K562 (cell line): ENCODE results near the gene HDAC5. TPM values are rescaled to one million over a fixed set of nuclear protein-coding genes. Genes with fewer than 3 reads are reported as not detected.

Source experiments
- C11orf30 ChIP-seq: fragments of 450-650 bp; IDR thresholded peaks from 2 replicates; pipeline ENCODE4 v1.6.1; 2016; ENCODE audit warnings: low read depth, mild to moderate bottlenecking
- CREB1 ChIP-seq, 2 experiments: sonication (generic) in 1 of 2; formaldehyde crosslinking in 1 of 2; IDR thresholded peaks; 2 replicates each; pipeline versions ENCODE4 v1.6.1 to v1.8.0; 2012 to 2022; ENCODE audit warnings: inconsistent platforms in 1 of 2, mild to moderate bottlenecking in 1 of 2, missing genetic modification reagents in 1 of 2, moderate library complexity in 1 of 2
- CSDE1 ChIP-seq, 2 experiments: fragments of 450-650 bp; IDR thresholded peaks; 2 replicates each; pipeline ENCODE4 v1.6.1; 2016; ENCODE audit warnings: mild to moderate bottlenecking in 1 of 2
- GMEB1 ChIP-seq: fragments of 250-450 bp; sonication (Bioruptor Pico); IDR thresholded peaks from 2 replicates; pipeline ENCODE4 v1.4.0; 2020; ENCODE audit warnings: mild to moderate bottlenecking
- RB1 ChIP-seq: fragments of 450-650 bp; IDR thresholded peaks from 2 replicates; pipeline ENCODE4 v1.6.1; 2017; ENCODE audit warnings: low read depth, mild to moderate bottlenecking
- RBM17 ChIP-seq: fragments of 200-400 bp; formaldehyde crosslinking; IDR thresholded peaks from 2 replicates; pipeline ENCODE4 v1.6.1; 2017; ENCODE audit warnings: low read depth, mild to moderate bottlenecking, low read length, borderline replicate concordance
- RBM22 ChIP-seq: fragments of 200-400 bp; formaldehyde crosslinking; IDR thresholded peaks from 2 replicates; pipeline ENCODE4 v1.6.1; 2018; ENCODE audit warnings: low read length, low read depth; ENCODE audit not compliant: poor library complexity, severe bottlenecking
- RFX5 ChIP-seq: IDR thresholded peaks from 2 replicates; pipeline ENCODE4 v1.6.1; 2011; ENCODE audit warnings: low read depth, mild to moderate bottlenecking, improper control_type of control experiment, low read length
- SIRT6 ChIP-seq: IDR thresholded peaks from one replicate; pipeline ENCODE4 v1.6.1; 2012; ENCODE audit warnings: low read depth, mild to moderate bottlenecking, control low read depth, inconsistent platforms, low read length, moderate library complexity
- TEAD4 ChIP-seq, 2 experiments: sonication (generic) in 1 of 2; formaldehyde crosslinking in 1 of 2; IDR thresholded peaks; 2 replicates each; pipeline versions ENCODE4 v1.6.1 to v1.8.0; 2012 to 2022; ENCODE audit warnings: borderline replicate concordance in 1 of 2, inconsistent platforms in 1 of 2, low read length in 1 of 2, mild to moderate bottlenecking in 1 of 2, missing genetic modification reagents in 1 of 2
- THAP12 ChIP-seq: fragments of 250-450 bp; sonication (Bioruptor Pico); IDR thresholded peaks from 2 replicates; pipeline ENCODE4 v1.9.0; 2021; ENCODE audit warnings: mild to moderate bottlenecking, inconsistent platforms
- ZBTB7A ChIP-seq: IDR thresholded peaks from 2 replicates; pipeline ENCODE4 v1.6.1; 2011; ENCODE audit warnings: low read depth, mild to moderate bottlenecking, low read length, moderate library complexity, borderline replicate concordance; ENCODE audit not compliant: control insufficient read depth
- polyA plus RNA-seq, 8 experiments: library from polyadenylated mRNA; depleted of rRNA in 4 of 8; stranded (reverse) in 5 of 8; unstranded in 3 of 8; fragments of >200 nt; fragmentation: Nextera tagmentation in 2 of 8; fragmentation: Illumina TruSeq in 1 of 8; extraction: Ambion mirVana in 2 of 8; extraction: Trizol in 1 of 8; gene quantifications; 2 replicates each; pipeline versions ENCODE4 v1.2.1 to v1.2.3, GENCODE V29; 2011 to 2014; ENCODE audit warnings: inconsistent platforms in 1 of 8, missing spikeins in 1 of 8
- total RNA-seq, 7 experiments: library from RNA; depleted of rRNA in 6 of 7; stranded (reverse); fragments of >200 nt in 6 of 7; fragmentation: Illumina TruSeq in 2 of 7; extraction: Trizol in 2 of 7; gene quantifications; 2 replicates each; pipeline versions ENCODE4 v1.2.1 to v1.2.3, GENCODE V29; 2011 to 2021; ENCODE audit warnings: low replicate concordance in 1 of 7
- TF ChIP-seq, protein P1 (sequence below): sonication (generic); formaldehyde crosslinking; IDR thresholded peaks from 2 replicates; pipeline ENCODE4 v1.8.0; 2022; ENCODE audit warnings: mild to moderate bottlenecking, missing genetic modification reagents

Gene HDAC5
- total and polyA plus RNA-seq, 9 of the 15 experiments (the other 6 are each of a cell fraction or from before 2014, with no cell fraction given): 0.45 to 26.2 (median 16.4) TPM

- peak; percentile 79 for TF ChIP-seq CREB1 (IDR thresholded peaks at IDR 0.05)
- no peak for TF ChIP-seq CREB1 (CRISPR knock-in tag; IDR thresholded peaks at IDR 0.05)
- TF ChIP-seq SIRT6: no peak
- no peak for TF ChIP-seq C11orf30
- TF ChIP-seq THAP12 (CRISPR knock-in tag): 0 out of 2 replicates have a peak, but pooled peaks have one; percentile 76
- TF ChIP-seq RFX5: no peak
- TF ChIP-seq, protein P1, sequence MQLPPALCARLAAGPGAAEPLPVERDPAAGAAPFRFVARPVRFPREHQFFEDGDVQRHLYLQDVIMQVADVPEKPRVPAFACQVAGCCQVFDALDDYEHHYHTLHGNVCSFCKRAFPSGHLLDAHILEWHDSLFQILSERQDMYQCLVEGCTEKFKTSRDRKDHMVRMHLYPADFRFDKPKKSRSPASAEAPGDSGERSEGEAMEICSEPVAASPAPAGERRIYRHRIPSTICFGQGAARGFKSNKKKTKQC (CRISPR knock-in tag): no peak
- peak; percentile 79 for TF ChIP-seq RB1
- no peak for TF ChIP-seq CSDE1 (IDR thresholded peaks at IDR 0.05)
- peak; percentile 36 for TF ChIP-seq RBM22
- TF ChIP-seq ZBTB7A: peak; percentile 57; the same call in 1 of the 2 replicates
- TF ChIP-seq GMEB1: peak; percentile 99
- TF ChIP-seq TEAD4 (IDR thresholded peaks at IDR 0.05; ENCODE audit: low read length): no peak
- TF ChIP-seq TEAD4 (CRISPR knock-in tag; IDR thresholded peaks at IDR 0.05; ENCODE audit: borderline replicate concordance): no peak
- no peak for TF ChIP-seq RBM17
These were observed 57.1 kb downstream of the HDAC5 start, which contains the start of gene LSM12 (continued) for GRCh38 chr17:44066204-44066930.
